H1 (cell line): ENCODE measurements around the gene SLC30A7. TPM values are rescaled to one million over a fixed set of nuclear protein-coding genes. Genes with fewer than 3 reads are reported as not detected.

Source experiments
- CHD7 ChIP-seq: fragments of 300-600 bp; sonication (generic); IDR thresholded peaks from 2 replicates; pipeline ENCODE4 v1.7.1; 2012; ENCODE audit warnings: low read length, moderate library complexity, mild to moderate bottlenecking, inconsistent platforms; ENCODE audit not compliant: insufficient replicate concordance
- CTCF ChIP-seq, 3 experiments: IDR thresholded peaks; 1 replicate in 2 of 3; 2 replicates in 1 of 3; pipeline versions ENCODE4 v1.5.1 to v1.6.1; 2011; ENCODE audit warnings: low read length in 3 of 3, mild to moderate bottlenecking in 3 of 3, inconsistent platforms in 2 of 3, low read depth in 1 of 3, moderate library complexity in 1 of 3; ENCODE audit not compliant: insufficient read depth in 1 of 3; ENCODE audit errors: control extremely low read depth in 1 of 3
- GABPA ChIP-seq: IDR thresholded peaks from 2 replicates; pipeline ENCODE4 v1.6.1; 2011; ENCODE audit warnings: mild to moderate bottlenecking, low read length, moderate library complexity, borderline replicate concordance; ENCODE audit not compliant: insufficient read depth
- HDAC6 ChIP-seq: IDR thresholded peaks from one replicate; pipeline ENCODE4 v1.7.1; 2012; ENCODE audit warnings: low read depth, mild to moderate bottlenecking, inconsistent platforms, low read length, moderate library complexity
- RXRA ChIP-seq: IDR thresholded peaks from 2 replicates; pipeline ENCODE4 v1.6.1; 2011; ENCODE audit warnings: low read depth, mild to moderate bottlenecking, low read length, moderate library complexity; ENCODE audit not compliant: insufficient read depth
- SAP30 ChIP-seq: fragments of 300-600 bp; sonication (generic); IDR thresholded peaks from 2 replicates; pipeline ENCODE4 v1.7.1; 2012; ENCODE audit warnings: low read length, moderate library complexity, mild to moderate bottlenecking, inconsistent platforms; ENCODE audit not compliant: insufficient read depth, insufficient replicate concordance
- TAF1 ChIP-seq: IDR thresholded peaks from 2 replicates; pipeline ENCODE4 v1.6.1; 2011; ENCODE audit warnings: mild to moderate bottlenecking, low read depth, low read length
- polyA plus RNA-seq, 7 experiments: library from polyadenylated mRNA; depleted of rRNA in 3 of 7; stranded (reverse) in 5 of 7; unstranded in 2 of 7; fragments of >200 nt in 5 of 7; fragments of 200-250 nt in 2 of 7; gene quantifications; 1 replicate in 5 of 7; 2 replicates in 1 of 7; 4 replicates in 1 of 7; pipeline versions ENCODE4 v1.2.1 to v1.2.3, GENCODE V29; 2011 to 2013; ENCODE audit warnings: missing spikeins in 2 of 7, mixed read lengths in 2 of 7
- total RNA-seq: library from RNA; stranded (reverse); fragmentation: NEBNext Ultra II Directional; extraction: Animal tissue kit (Norgen Biotek cat#: 25700); gene quantifications from 2 replicates; pipeline ENCODE4 v1.2.1, GENCODE V29; 2021

The SLC30A7 gene
- total and polyA plus RNA-seq, 2 of the 8 experiments (the other 6 are each of a cell fraction or from before 2014, with no cell fraction given) = 5.5 to 22.1 TPM

- no peak for TF ChIP-seq CHD7
- no peak for TF ChIP-seq TAF1
- no peak for TF ChIP-seq RXRA
- TF ChIP-seq HDAC6 = no peak
- TF ChIP-seq GABPA = no peak
- no peak for TF ChIP-seq CTCF (IDR thresholded peaks at IDR 0.05; ENCODE audit: control extremely low read depth in 1 of 3, insufficient read depth in 1 of 3, low read depth in 1 of 3, low read length in 3 of 3)
- TF ChIP-seq SAP30 = no peak
Measured at GRCh38 chr1:100866901-100867206, 29.0 kb upstream of the SLC30A7 start (continued).
